HepG2 (cell line): ENCODE data around the gene IL18R1. TPM values are rescaled to one million over a fixed set of nuclear protein-coding genes. Genes with fewer than 3 reads are reported as not detected.

ENCODE experiments used
- ATF5 ChIP-seq: sonication (generic); formaldehyde crosslinking; IDR thresholded peaks from 2 replicates; pipeline ENCODE4 v1.4.0; 2020; ENCODE audit warnings: mild to moderate bottlenecking, low read depth, missing genetic modification reagents
- ATRX ChIP-seq: sonication (generic); formaldehyde crosslinking; IDR thresholded peaks from 2 replicates; pipeline ENCODE4 v1.4.0; 2020; ENCODE audit warnings: missing genetic modification reagents, borderline replicate concordance
- CENPX ChIP-seq: sonication (generic); formaldehyde crosslinking; IDR thresholded peaks from 2 replicates; pipeline ENCODE4 v1.9.0; 2021; ENCODE audit warnings: mild to moderate bottlenecking, missing genetic modification reagents, moderate library complexity
- CREM ChIP-seq, 2 experiments: sonication (generic) in 1 of 2; formaldehyde crosslinking in 1 of 2; IDR thresholded peaks; 2 replicates each; pipeline versions ENCODE4 v1.4.0 to v1.6.1; 2016 to 2020; ENCODE audit warnings: antibody characterized with exemption in 1 of 2, mild to moderate bottlenecking in 1 of 2, missing genetic modification reagents in 1 of 2
- DMAP1 ChIP-seq: IDR thresholded peaks from 2 replicates; pipeline ENCODE4 v1.6.1; 2016
- EEA1 ChIP-seq: sonication (generic); formaldehyde crosslinking; IDR thresholded peaks from 2 replicates; pipeline ENCODE4 v1.5.1; 2020; ENCODE audit warnings: mild to moderate bottlenecking, missing genetic modification reagents, borderline replicate concordance
- JUND ChIP-seq: sonication (generic); formaldehyde crosslinking; IDR thresholded peaks from 2 replicates; pipeline ENCODE4 v1.8.0; 2022; ENCODE audit warnings: mild to moderate bottlenecking, missing genetic modification reagents
- MEIS1 ChIP-seq: sonication (generic); formaldehyde crosslinking; IDR thresholded peaks from 2 replicates; pipeline ENCODE4 v1.9.0; 2021; ENCODE audit warnings: mild to moderate bottlenecking, missing genetic modification reagents, moderate library complexity, borderline replicate concordance
- NFE2L2 ChIP-seq: fragments of 150-350 bp; IDR thresholded peaks from 2 replicates; pipeline ENCODE4 v1.6.1; 2014; ENCODE audit warnings: low read length
- NRL ChIP-seq: sonication (generic); formaldehyde crosslinking; IDR thresholded peaks from 2 replicates; pipeline ENCODE4 v1.5.0; 2020; ENCODE audit warnings: missing genetic modification reagents, mild to moderate bottlenecking, moderate library complexity, borderline replicate concordance
- PAWR ChIP-seq: sonication (generic); formaldehyde crosslinking; IDR thresholded peaks from 2 replicates; pipeline ENCODE4 v1.4.0; 2020; ENCODE audit warnings: missing genetic modification reagents, mild to moderate bottlenecking, borderline replicate concordance
- RERE ChIP-seq: IDR thresholded peaks from 2 replicates; pipeline ENCODE4 v1.6.1; 2016; ENCODE audit warnings: low read depth, missing genetic modification reagents, missing compliant biosample characterization
- SSRP1 ChIP-seq: IDR thresholded peaks from 2 replicates; pipeline ENCODE4 v1.6.1; 2016; ENCODE audit warnings: control low read depth
- TAF1 ChIP-seq: sonication (generic); formaldehyde crosslinking; IDR thresholded peaks from 2 replicates; pipeline ENCODE4 v1.4.0; 2020; ENCODE audit warnings: missing genetic modification reagents
- TAF15 ChIP-seq: fragments of 200-400 bp; formaldehyde crosslinking; IDR thresholded peaks from one replicate; pipeline ENCODE4 v1.6.1; 2018; ENCODE audit warnings: mild to moderate bottlenecking, low read depth, low read length; ENCODE audit not compliant: poor library complexity, severe bottlenecking
- TBX3 ChIP-seq: fragments of 450-650 bp; IDR thresholded peaks from 2 replicates; pipeline ENCODE4 v1.6.1; 2017; ENCODE audit warnings: antibody characterized with exemption, mild to moderate bottlenecking, inconsistent platforms, borderline replicate concordance
- TRIM24 ChIP-seq: sonication (generic); formaldehyde crosslinking; IDR thresholded peaks from 2 replicates; pipeline ENCODE4 v1.8.0; 2022; ENCODE audit warnings: mild to moderate bottlenecking, missing genetic modification reagents
- ZBTB20 ChIP-seq: sonication (generic); formaldehyde crosslinking; IDR thresholded peaks from 2 replicates; pipeline ENCODE4 v1.8.1; 2023; ENCODE audit warnings: missing genetic modification reagents, low read depth, mild to moderate bottlenecking, borderline replicate concordance
- ZFP37 ChIP-seq: sonication (generic); formaldehyde crosslinking; IDR thresholded peaks from 2 replicates; pipeline ENCODE4 v1.4.0; 2020; ENCODE audit warnings: missing genetic modification reagents, borderline replicate concordance
- ZNF782 ChIP-seq: sonication (generic); formaldehyde crosslinking; IDR thresholded peaks from 2 replicates; pipeline ENCODE4 v1.4.0; 2020; ENCODE audit warnings: missing genetic modification reagents, mild to moderate bottlenecking, borderline replicate concordance
- ZNF839 ChIP-seq: sonication (generic); formaldehyde crosslinking; IDR thresholded peaks from 2 replicates; pipeline ENCODE4 v1.4.0; 2020; ENCODE audit warnings: missing genetic modification reagents, mild to moderate bottlenecking, borderline replicate concordance
- ZSCAN31 ChIP-seq: sonication (generic); formaldehyde crosslinking; IDR thresholded peaks from 2 replicates; pipeline ENCODE4 v1.5.0; 2020; ENCODE audit warnings: low read depth, mild to moderate bottlenecking, missing genetic modification reagents
- polyA plus RNA-seq, 8 experiments: library from polyadenylated mRNA; depleted of rRNA in 3 of 8; stranded (reverse) in 7 of 8; unstranded in 1 of 8; fragments of >200 nt; fragmentation: Illumina TruSeq in 4 of 8; extraction: Trizol in 4 of 8; gene quantifications; 2 replicates each; pipeline versions ENCODE4 v1.2.1 to v1.2.3, GENCODE V29; 2011 to 2016; ENCODE audit warnings: low read depth in 4 of 8, missing spikeins in 1 of 8, mixed read lengths in 1 of 8; ENCODE audit not compliant: insufficient read depth in 1 of 8
- total RNA-seq, 5 experiments: library from RNA; depleted of rRNA; stranded (reverse); fragments of >200 nt; fragmentation: Illumina TruSeq; extraction: Trizol; gene quantifications; 2 replicates each; pipeline ENCODE4 v1.2.3, GENCODE V29; 2016; ENCODE audit warnings: low read depth in 1 of 5

The IL18R1 gene
- total and polyA plus RNA-seq, 2 of the 13 experiments (the other 11 are each of a cell fraction or from before 2014, with no cell fraction given): 0.01 to 0.04 TPM

- TF ChIP-seq RERE (CRISPR knock-in tag) (no peak), ATF5 (CRISPR knock-in tag) (no peak), ZSCAN31 (0 out of 2 replicates have a peak, but pooled peaks have one; percentile 30), ZNF839 (CRISPR knock-in tag) (0 out of 2 replicates have a peak, but pooled peaks have one; percentile 22), ZBTB20 (CRISPR knock-in tag) (peak; percentile 30; the same call in 1 of the 2 replicates), NRL (peak; percentile 56), TAF1 (CRISPR knock-in tag) (no peak), PAWR (CRISPR knock-in tag) (no peak), DMAP1 (CRISPR knock-in tag) (no peak; the same call in 1 of the 2 replicates), ATRX (CRISPR knock-in tag) (no peak), JUND (no peak), TRIM24 (CRISPR knock-in tag) (no peak), TAF15 (peak; percentile 98), ZFP37 (0 out of 2 replicates have a peak, but pooled peaks have one; percentile 56), CENPX (no peak), CREM (IDR thresholded peaks at IDR 0.05) (no peak), CREM (CRISPR knock-in tag; IDR thresholded peaks at IDR 0.05) (no peak), TBX3 (no peak), SSRP1 (CRISPR knock-in tag) (no peak), ZNF782 (CRISPR knock-in tag) (peak; percentile 59; the same call in 1 of the 2 replicates), MEIS1 (CRISPR knock-in tag) (0 out of 2 replicates have a peak, but pooled peaks have one; percentile 29), EEA1 (CRISPR knock-in tag) (peak; percentile 83; the same call in 1 of the 2 replicates), NFE2L2 (no peak)
Measured at GRCh38 chr2:102355526-102356380, at the start of gene IL18R1 (continued).
